Central memory CD8-positive, alpha-beta T cell (primary cell): Measurements from ENCODE around the gene MYO7B.
A peak's percentile ranks its signal among the peaks of the same experiment; 100 is the strongest.
"Not testable (repeated sequence)": the region's sequence is repeated elsewhere in the genome, so short reads cannot be mapped to it uniquely, and the experiment has no call there.

ENCODE experiments used
- ATAC-seq: fragments of 150-1000 bp; cut with Tn5 transposase; replicated peaks from 2 replicates; pipeline ENCODE4 v1.10.0; 2022; ENCODE audit warnings: mild to moderate bottlenecking, moderate FRiP score, moderate number of reproducible peaks; ENCODE audit not compliant: poor library complexity, severe bottlenecking; ENCODE audit errors: extremely low read depth
- DNase-seq, 2 donors: peaks; one replicate each; pipeline ENCODE4 v3.0.0; 2021; ENCODE audit warnings: low spot score in 2 of 2
- H3K27ac Mint-ChIP-seq: one replicate; pipeline ENCODE4 v1.8.0; 2022; ENCODE audit warnings: low read depth, mild to moderate bottlenecking, moderate library complexity, mixed read lengths
- H3K27me3 Mint-ChIP-seq: one replicate; pipeline ENCODE4 v1.8.0; 2022; ENCODE audit warnings: mixed read lengths
- H3K36me3 Mint-ChIP-seq: one replicate; pipeline ENCODE4 v1.8.0; 2022; ENCODE audit warnings: mild to moderate bottlenecking, moderate library complexity, mixed read lengths; ENCODE audit not compliant: insufficient read depth
- H3K4me1 Mint-ChIP-seq: one replicate; pipeline ENCODE4 v1.8.0; 2022; ENCODE audit warnings: mixed read lengths
- H3K4me3 Mint-ChIP-seq: one replicate; pipeline ENCODE4 v1.8.0; 2022; ENCODE audit warnings: mild to moderate bottlenecking, moderate library complexity, mixed read lengths
- H3K9me3 Mint-ChIP-seq: one replicate; pipeline ENCODE4 v1.8.0; 2022; ENCODE audit warnings: mixed read lengths

The MYO7B gene

GRCh38 chr2:127563458-127564428 is 28.3 kb downstream of the MYO7B start:
- H3K4me3 Mint-ChIP-seq: no peak overlapping the region
- peaks cover 9% of the 10 kb centered on the region for H3K4me1 Mint-ChIP-seq
- peak overlapping the region; percentile 18 for H3K27ac Mint-ChIP-seq
- no peaks in the 10 kb centered on the region for H3K9me3 Mint-ChIP-seq
- DNase-seq: no peak
- no peaks in the 10 kb centered on the region for H3K36me3 Mint-ChIP-seq
- peak; percentile 58 for ATAC-seq
- H3K27me3 Mint-ChIP-seq: peaks cover 50% of the 10 kb centered on the region

GRCh38 chr2:127564429-127565260 is 29.2 kb downstream of the MYO7B start:
- peaks cover 2% of the 10 kb centered on the region for H3K36me3 Mint-ChIP-seq
- H3K4me1 Mint-ChIP-seq: peaks cover 9% of the 10 kb centered on the region
- H3K9me3 Mint-ChIP-seq: no peaks in the 10 kb centered on the region
- no peak for ATAC-seq
- H3K4me3 Mint-ChIP-seq: no peak overlapping the region
- peaks cover 41% of the 10 kb centered on the region for H3K27me3 Mint-ChIP-seq
- H3K27ac Mint-ChIP-seq: peak overlapping the region; percentile 18
- no peak for DNase-seq

GRCh38 chr2:127565261-127566138 is 30.0 kb downstream of the MYO7B start:
- Mint-ChIP-seq H3K36me3 (peaks cover 2% of the 10 kb centered on the region), H3K4me1 (peaks cover 9% of the 10 kb centered on the region), H3K4me3 (no peak overlapping the region), H3K27me3 (peaks cover 37% of the 10 kb centered on the region), H3K9me3 (no peaks in the 10 kb centered on the region), H3K27ac (no peak overlapping the region)
- DNase-seq (no peak), ATAC-seq (no peak)

GRCh38 chr2:127566139-127566417 is 30.6 kb downstream of the MYO7B start:
- H3K36me3 Mint-ChIP-seq: peaks cover 2% of the 10 kb centered on the region

GRCh38 chr2:127566576-127566975 is 31.1 kb downstream of the MYO7B start:
- DNase-seq: no peak
- no peak for ATAC-seq
- Mint-ChIP-seq H3K27me3 (peaks cover 37% of the 10 kb centered on the region), H3K36me3 (peaks cover 2% of the 10 kb centered on the region), H3K9me3 (no peaks in the 10 kb centered on the region), H3K4me1 (peaks cover 9% of the 10 kb centered on the region), H3K27ac (no peak overlapping the region), H3K4me3 (no peak overlapping the region)

More at GRCh38 chr2:127566139-127566417, 30.6 kb downstream of the MYO7B start:
- H3K27ac Mint-ChIP-seq: no peak overlapping the region
- peaks cover 9% of the 10 kb centered on the region for H3K4me1 Mint-ChIP-seq
- H3K27me3 Mint-ChIP-seq: peaks cover 37% of the 10 kb centered on the region
- H3K4me3 Mint-ChIP-seq: no peak overlapping the region
- DNase-seq (no peak), ATAC-seq (no peak)
- no peaks in the 10 kb centered on the region for H3K9me3 Mint-ChIP-seq

GRCh38 chr2:127567351-127567854 is 31.9 kb downstream of the MYO7B start:
- DNase-seq: no peak
- Mint-ChIP-seq H3K4me3 (no peak overlapping the region), H3K27me3 (peaks cover 41% of the 10 kb centered on the region), H3K4me1 (peaks cover 9% of the 10 kb centered on the region), H3K9me3 (no peaks in the 10 kb centered on the region), H3K27ac (no peak overlapping the region), H3K36me3 (peaks cover 2% of the 10 kb centered on the region)
- no peak for ATAC-seq

GRCh38 chr2:127568128-127568527 is 32.6 kb downstream of the MYO7B start:
- DNase-seq (no peak), ATAC-seq (no peak)
- H3K4me3 Mint-ChIP-seq: no peak overlapping the region
- no peak overlapping the region for H3K27ac Mint-ChIP-seq
- H3K27me3 Mint-ChIP-seq: peaks cover 43% of the 10 kb centered on the region
- H3K36me3 Mint-ChIP-seq: peaks cover 2% of the 10 kb centered on the region
- peaks cover 9% of the 10 kb centered on the region for H3K4me1 Mint-ChIP-seq
- H3K9me3 Mint-ChIP-seq: no peaks in the 10 kb centered on the region

- Mint-ChIP-seq H3K27ac (no peak overlapping the region), H3K9me3 (no peaks in the 10 kb centered on the region), H3K4me1 (no peaks in the 10 kb centered on the region), H3K27me3 (peaks cover 27% of the 10 kb centered on the region), H3K36me3 (peaks cover 2% of the 10 kb centered on the region), H3K4me3 (no peak overlapping the region)
- DNase-seq (no peak), ATAC-seq (no peak)
Measured at GRCh38 chr2:127569666-127570065, 34.2 kb downstream of the MYO7B start.

- no peaks in the 10 kb centered on the region for H3K9me3 Mint-ChIP-seq
- H3K4me3 Mint-ChIP-seq: no peak overlapping the region
- peaks cover 25% of the 10 kb centered on the region for H3K27me3 Mint-ChIP-seq
- H3K27ac Mint-ChIP-seq: no peak overlapping the region
- DNase-seq (no peak), ATAC-seq (no peak)
- no peaks in the 10 kb centered on the region for H3K4me1 Mint-ChIP-seq
- peaks cover 2% of the 10 kb centered on the region for H3K36me3 Mint-ChIP-seq
Measured at GRCh38 chr2:127570282-127571250, 35.1 kb downstream of the MYO7B start.

- H3K4me1 Mint-ChIP-seq, H3K36me3 Mint-ChIP-seq, ATAC-seq, H3K4me3 Mint-ChIP-seq, H3K9me3 Mint-ChIP-seq, DNase-seq, H3K27ac Mint-ChIP-seq: not testable (repeated sequence)
- peaks cover 23% of the 10 kb centered on the region for H3K27me3 Mint-ChIP-seq
Measured at GRCh38 chr2:127572352-127572751, 36.9 kb downstream of the MYO7B start.

- DNase-seq: no peak
- Mint-ChIP-seq H3K4me3 (no peak overlapping the region), H3K27me3 (peaks cover 23% of the 10 kb centered on the region), H3K9me3 (no peaks in the 10 kb centered on the region), H3K27ac (no peak overlapping the region), H3K4me1 (no peaks in the 10 kb centered on the region), H3K36me3 (peaks cover 2% of the 10 kb centered on the region)
- ATAC-seq: no peak
Measured at GRCh38 chr2:127572841-127573240, 37.4 kb downstream of the MYO7B start.
